Measurements from ENCODE around the gene MAGOH.

MAGOH gene

DNA sequence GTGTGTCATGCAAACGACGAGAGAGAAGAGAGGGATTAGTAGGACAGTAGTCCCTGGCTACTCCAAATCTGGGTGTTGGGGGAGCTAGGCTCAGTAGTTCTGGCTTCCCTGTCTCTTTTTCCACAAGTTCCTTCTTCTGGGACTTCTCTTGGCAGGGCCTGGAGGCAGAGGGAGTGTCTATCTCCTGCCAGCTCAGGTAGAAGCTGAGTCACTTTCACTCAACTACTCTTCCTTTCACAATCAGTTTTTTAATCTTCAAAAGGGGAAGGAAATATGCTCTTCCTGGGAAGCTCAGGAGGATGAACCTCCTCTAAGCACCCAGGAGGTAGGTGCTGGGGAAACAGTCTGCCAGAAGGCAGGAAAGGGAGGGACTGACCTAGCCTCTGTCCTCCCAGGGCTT is 35.2 kb upstream of the MAGOH start:
- Histone ChIP-seq H3K79me2 (ENCODE audit: insufficient read depth, low read length) (no peaks in the 10 kb centered on the region), H3K36me3 (ENCODE audit: insufficient read depth, low read length) (peaks cover 87% of the 10 kb centered on the region), H3K4me2 (ENCODE audit: low read length) (no peak overlapping the region)

DNA sequence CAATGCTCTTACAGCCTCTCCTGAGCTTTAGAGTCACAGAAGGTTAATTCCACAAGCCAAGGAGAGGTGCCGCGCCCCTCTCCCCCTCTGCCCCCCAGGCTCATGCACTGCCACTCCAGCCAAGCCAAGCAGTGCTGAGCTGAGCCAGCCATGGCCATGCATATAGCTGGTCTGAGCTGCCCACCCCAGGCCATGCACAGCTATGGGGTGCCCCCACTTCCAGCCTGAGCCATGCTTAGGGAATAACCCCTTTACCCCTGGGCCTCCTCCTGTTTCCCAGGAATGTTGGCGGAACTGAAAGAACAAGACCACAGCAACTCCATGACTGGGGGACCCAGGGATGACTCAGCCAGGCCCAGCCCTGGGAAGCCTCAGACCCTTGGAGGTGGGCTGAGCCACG is 34.0 kb upstream of the MAGOH start:
- Histone ChIP-seq H3K27me3 (ENCODE audit: insufficient read depth, low read length) (no peaks in the 10 kb centered on the region), H3K4me3 (ENCODE audit: low read depth, low read length, poor library complexity, severe bottlenecking) (no peak overlapping the region), H3K27ac (ENCODE audit: low read depth, low read length, poor library complexity, severe bottlenecking) (no peak overlapping the region), H3K9ac (ENCODE audit: low read length) (no peak overlapping the region), H3K9me2 (ENCODE audit: low read depth, low read length) (no peaks in the 10 kb centered on the region), H3K9me3 (ENCODE audit: low read length) (no peaks in the 10 kb centered on the region), H2AFZ (ENCODE audit: low read length) (no peak overlapping the region), H3K79me2 (ENCODE audit: insufficient read depth, low read length) (no peaks in the 10 kb centered on the region), H3K4me2 (ENCODE audit: low read length) (no peak overlapping the region), H3F3A (ENCODE audit: insufficient read depth, low read length) (no peaks in the 10 kb centered on the region), H3K36me3 (ENCODE audit: insufficient read depth, low read length) (peaks cover 90% of the 10 kb centered on the region), H3K4me1 (ENCODE audit: insufficient read depth, low read length, severe bottlenecking) (no peaks in the 10 kb centered on the region), H4K20me1 (ENCODE audit: insufficient read depth, low read length) (no peaks in the 10 kb centered on the region)
- TF ChIP-seq EZH2 (IDR thresholded peaks at IDR 0.05; ENCODE audit: borderline replicate concordance, low read length) = no peak
- TF ChIP-seq, protein P1, sequence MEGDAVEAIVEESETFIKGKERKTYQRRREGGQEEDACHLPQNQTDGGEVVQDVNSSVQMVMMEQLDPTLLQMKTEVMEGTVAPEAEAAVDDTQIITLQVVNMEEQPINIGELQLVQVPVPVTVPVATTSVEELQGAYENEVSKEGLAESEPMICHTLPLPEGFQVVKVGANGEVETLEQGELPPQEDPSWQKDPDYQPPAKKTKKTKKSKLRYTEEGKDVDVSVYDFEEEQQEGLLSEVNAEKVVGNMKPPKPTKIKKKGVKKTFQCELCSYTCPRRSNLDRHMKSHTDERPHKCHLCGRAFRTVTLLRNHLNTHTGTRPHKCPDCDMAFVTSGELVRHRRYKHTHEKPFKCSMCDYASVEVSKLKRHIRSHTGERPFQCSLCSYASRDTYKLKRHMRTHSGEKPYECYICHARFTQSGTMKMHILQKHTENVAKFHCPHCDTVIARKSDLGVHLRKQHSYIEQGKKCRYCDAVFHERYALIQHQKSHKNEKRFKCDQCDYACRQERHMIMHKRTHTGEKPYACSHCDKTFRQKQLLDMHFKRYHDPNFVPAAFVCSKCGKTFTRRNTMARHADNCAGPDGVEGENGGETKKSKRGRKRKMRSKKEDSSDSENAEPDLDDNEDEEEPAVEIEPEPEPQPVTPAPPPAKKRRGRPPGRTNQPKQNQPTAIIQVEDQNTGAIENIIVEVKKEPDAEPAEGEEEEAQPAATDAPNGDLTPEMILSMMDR (IDR thresholded peaks at IDR 0.05; ENCODE audit: low read length) = no peak

More for the DNA sequence above, 35.2 kb upstream of the MAGOH start:
- H3K27me3 ChIP-seq (ENCODE audit: insufficient read depth, low read length) = no peaks in the 10 kb centered on the region
- no peaks in the 10 kb centered on the region for H3K9me2 ChIP-seq (ENCODE audit: low read depth, low read length)
- H3K4me3 ChIP-seq (ENCODE audit: low read depth, low read length, poor library complexity, severe bottlenecking) = no peak overlapping the region
- H2AFZ ChIP-seq (ENCODE audit: low read length) = no peak overlapping the region
- H4K20me1 ChIP-seq (ENCODE audit: insufficient read depth, low read length) = no peaks in the 10 kb centered on the region
- no peak overlapping the region for H3K27ac ChIP-seq (ENCODE audit: low read depth, low read length, poor library complexity, severe bottlenecking)
- H3F3A ChIP-seq (ENCODE audit: insufficient read depth, low read length) = no peaks in the 10 kb centered on the region
- no peaks in the 10 kb centered on the region for H3K9me3 ChIP-seq (ENCODE audit: low read length)
- TF ChIP-seq, protein P1 (IDR thresholded peaks at IDR 0.05; ENCODE audit: low read length) = no peak
- no peak for TF ChIP-seq EZH2 (IDR thresholded peaks at IDR 0.05; ENCODE audit: borderline replicate concordance, low read length)
- H3K9ac ChIP-seq (ENCODE audit: low read length) = no peak overlapping the region
- H3K4me1 ChIP-seq (ENCODE audit: insufficient read depth, low read length, severe bottlenecking) = no peaks in the 10 kb centered on the region

DNA sequence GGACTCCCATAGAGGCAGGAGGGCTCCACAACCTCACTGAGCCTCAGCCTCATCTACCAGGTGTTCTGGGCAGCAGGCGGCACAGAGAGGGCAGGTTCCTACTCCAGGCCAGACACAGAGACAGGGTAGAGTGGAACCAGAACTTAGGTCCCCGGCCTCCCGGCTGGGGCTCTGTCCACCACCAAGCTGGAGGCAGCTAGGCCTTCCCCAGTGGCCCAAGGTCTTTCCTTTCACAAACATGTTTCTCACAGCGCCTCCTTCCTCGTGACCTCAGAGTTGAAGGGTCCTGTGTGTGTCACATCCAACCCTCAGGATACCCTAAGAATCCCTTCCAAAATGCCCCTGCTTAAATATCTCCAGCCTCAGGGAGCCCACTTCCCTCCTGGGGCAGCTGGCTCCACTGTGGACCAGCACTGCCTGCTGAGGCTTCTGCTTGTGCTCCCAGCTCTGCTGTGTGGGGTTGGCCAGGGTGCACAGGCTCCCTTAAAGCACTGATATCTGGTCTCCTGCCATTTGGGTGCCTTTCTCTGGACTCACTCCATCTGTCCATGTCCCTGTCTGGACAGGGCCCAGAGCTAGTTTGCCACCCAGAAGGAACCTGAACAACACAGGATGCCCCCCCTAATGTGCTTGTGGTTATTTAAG is 33.2 kb upstream of the MAGOH start:
- Histone ChIP-seq H3F3A (ENCODE audit: insufficient read depth, low read length) (no peaks in the 10 kb centered on the region), H3K9me2 (ENCODE audit: low read depth, low read length) (no peaks in the 10 kb centered on the region), H3K4me3 (ENCODE audit: low read depth, low read length, poor library complexity, severe bottlenecking) (no peak overlapping the region), H3K9me3 (ENCODE audit: low read length) (no peaks in the 10 kb centered on the region), H2AFZ (ENCODE audit: low read length) (no peak overlapping the region), H3K79me2 (ENCODE audit: insufficient read depth, low read length) (no peaks in the 10 kb centered on the region), H3K36me3 (ENCODE audit: insufficient read depth, low read length) (peaks cover 91% of the 10 kb centered on the region), H3K27ac (ENCODE audit: low read depth, low read length, poor library complexity, severe bottlenecking) (no peak overlapping the region), H4K20me1 (ENCODE audit: insufficient read depth, low read length) (no peaks in the 10 kb centered on the region), H3K9ac (ENCODE audit: low read length) (no peak overlapping the region), H3K4me1 (ENCODE audit: insufficient read depth, low read length, severe bottlenecking) (no peaks in the 10 kb centered on the region), H3K4me2 (ENCODE audit: low read length) (no peak overlapping the region), H3K27me3 (ENCODE audit: insufficient read depth, low read length) (no peaks in the 10 kb centered on the region)
- TF ChIP-seq, protein P1 (IDR thresholded peaks at IDR 0.05; ENCODE audit: low read length) = no peak
- TF ChIP-seq EZH2 (IDR thresholded peaks at IDR 0.05; ENCODE audit: borderline replicate concordance, low read length) = no peak
